Thyroid gland (tissue), 4 donors: ENCODE results near the gene ZNF318. TPM values are rescaled to one million over a fixed set of nuclear protein-coding genes. Genes with fewer than 3 reads are reported as not detected.
"Not testable (repeated sequence)": the region's sequence is repeated elsewhere in the genome, so short reads cannot be mapped to it uniquely, and the experiment has no call there.

Source experiments
- DNase-seq, 2 donors: peaks; one replicate each; pipeline ENCODE4 v3.0.0-alpha.2; 2019
- H3K27ac ChIP-seq, 3 donors: fragments of 200-600 bp; sonication (generic); 1 replicate in 2 of 3; 2 replicates in 1 of 3; pipeline ENCODE4 v1.5.1; 2016 to 2019; ENCODE audit warnings: mild to moderate bottlenecking in 1 of 3, moderate library complexity in 1 of 3
- H3K27me3 ChIP-seq: fragments of 200-600 bp; sonication (generic); one replicate; pipeline ENCODE4 v1.5.1; 2019
- H3K36me3 ChIP-seq, 2 donors: fragments of 200-600 bp; sonication (generic); one replicate each; pipeline ENCODE4 v1.5.1; 2016 to 2019
- H3K4me1 ChIP-seq, 2 donors: fragments of 200-600 bp; sonication (generic); one replicate each; pipeline ENCODE4 v1.5.1; 2017 to 2019
- H3K4me3 ChIP-seq, 3 donors: fragments of 200-600 bp; sonication (generic); replicated peaks in 1 of 3; 1 replicate in 2 of 3; 2 replicates in 1 of 3; pipeline ENCODE4 v1.5.1; 2016; ENCODE audit warnings: mild to moderate bottlenecking in 1 of 3
- H3K9me3 ChIP-seq: fragments of 200-600 bp; sonication (generic); one replicate; pipeline ENCODE4 v1.5.1; 2017
- CTCF ChIP-seq, 6 experiments: fragments of 200-600 bp in 3 of 6; fragments of 450-650 bp in 3 of 6; sonication (generic) in 3 of 6; IDR thresholded peaks; one replicate each; pipeline ENCODE4 v1.5.1; 2016 to 2019; ENCODE audit warnings: antibody characterized with exemption in 6 of 6, mild to moderate bottlenecking in 2 of 6, inconsistent platforms in 1 of 6, moderate library complexity in 1 of 6
- POLR2A ChIP-seq, 2 donors: fragments of 450-650 bp; IDR thresholded peaks; one replicate each; pipeline ENCODE4 v1.6.1; 2017; ENCODE audit warnings: antibody characterized with exemption in 2 of 2, mild to moderate bottlenecking in 2 of 2, moderate library complexity in 1 of 2
- WGBS, 2 donors: methylation state at CpG; one replicate each; pipeline ENCODE4 v1.1.5; 2017; 5-methylcytosine and 5-hydroxymethylcytosine counted together
- intact Hi-C: fragments of 100-400 bp; cut with DNase I; formaldehyde crosslinking; loops from one replicate; pipeline ENCODE4 v1.15.1; 2023
- total RNA-seq, 4 donors: library from RNA; depleted of rRNA; stranded (reverse); fragments of >200 nt; gene quantifications; one replicate each; pipeline ENCODE4 v1.2.3, GENCODE V29; 2016

ZNF318 gene
- total RNA-seq, 4 donors from 2014 or later, result 32.4 to 84.6 (median 37.5) TPM

DNA sequence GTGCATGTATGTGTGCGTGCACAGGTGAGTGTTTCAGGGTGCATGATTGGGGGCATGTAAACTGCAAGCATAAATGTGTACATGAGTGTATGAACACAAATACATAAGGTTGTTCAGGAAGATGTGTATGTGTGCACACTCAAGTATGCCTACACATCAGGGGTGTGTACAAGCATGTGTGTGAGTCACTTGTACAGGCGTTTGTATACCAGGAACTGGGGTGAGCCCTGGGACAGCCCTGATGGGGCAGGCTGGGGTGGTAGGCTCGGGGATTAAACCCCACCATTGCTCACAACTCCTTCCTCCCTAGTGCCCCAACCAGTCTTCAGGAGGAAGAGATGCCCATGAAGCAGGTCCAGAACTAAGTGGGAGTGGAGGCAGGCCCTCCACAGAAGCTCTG lies 65.1 kb downstream of the ZNF318 start:
- H3K9me3 ChIP-seq, result no peaks in the 10 kb centered on the region
- no peaks in the 10 kb centered on the region for H3K27me3 ChIP-seq
- DNase-seq, result no peak
- WGBS, 2 donors, result 80 to 84% methylated on average over 3 of the region's 3 CpGs
- no peaks in the 10 kb centered on the region for H3K36me3 ChIP-seq
- peaks cover 9 to 12% of the 10 kb centered on the region in 2 donors for H3K4me1 ChIP-seq
- intact Hi-C loops, result no loop called here
- no peak for TF ChIP-seq POLR2A (IDR thresholded peaks at IDR 0.05)
- no peak overlapping the region for H3K4me3 ChIP-seq
- H3K27ac ChIP-seq, result no peak overlapping the region

GRCh38 chr6:43303751-43304331 lies 65.6 kb downstream of the ZNF318 start:
- Histone ChIP-seq H3K36me3 (no peaks in the 10 kb centered on the region), H3K27me3 (no peaks in the 10 kb centered on the region), H3K27ac (no peak overlapping the region), H3K4me1 (peaks cover 8 to 9% of the 10 kb centered on the region in 2 donors), H3K9me3 (no peaks in the 10 kb centered on the region), H3K4me3 (no peak overlapping the region)
- intact Hi-C loops, result no loop called here
- 74 to 85% methylated on average over 8 of the region's 8 CpGs for WGBS, 2 donors
- DNase-seq, result no peak
- TF ChIP-seq POLR2A (IDR thresholded peaks at IDR 0.05) (no peak), CTCF (IDR thresholded peaks at IDR 0.05) (no peak)

DNA sequence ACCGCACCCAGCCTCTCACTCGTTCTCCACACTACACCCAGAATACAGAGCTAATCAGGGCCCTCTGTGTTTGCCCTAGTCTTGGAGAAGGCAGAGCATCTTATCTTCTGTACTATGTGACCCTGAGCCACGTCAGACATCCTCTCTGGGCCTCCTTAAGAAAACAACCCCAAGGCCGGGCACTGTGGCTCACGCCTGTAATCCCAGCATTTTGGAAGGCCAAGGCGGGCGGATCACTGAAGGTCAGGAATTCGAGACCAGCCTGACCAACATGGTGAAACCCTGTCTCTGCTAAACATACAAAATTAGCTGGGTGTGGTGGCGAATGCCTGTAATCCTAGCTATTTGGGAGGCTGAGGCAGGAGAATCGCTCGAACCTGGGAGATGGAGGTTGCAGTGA lies 66.4 kb downstream of the ZNF318 start:
- H3K36me3 ChIP-seq, H3K27ac ChIP-seq, DNase-seq, H3K4me3 ChIP-seq, H3K9me3 ChIP-seq, H3K4me1 ChIP-seq, H3K27me3 ChIP-seq, intact Hi-C loops: not testable (repeated sequence)
- WGBS, 2 donors, result 90 to 94% methylated on average over 11 of the region's 11 CpGs

- Histone ChIP-seq H3K4me1 (no peaks in the 10 kb centered on the region), H3K27ac (no peak overlapping the region), H3K36me3 (no peaks in the 10 kb centered on the region), H3K27me3 (no peaks in the 10 kb centered on the region), H3K4me3 (no peak overlapping the region), H3K9me3 (no peaks in the 10 kb centered on the region)
- intact Hi-C loops, result no loop called here
- 74 to 76% methylated on average over 14 to 18 of the region's 19 CpGs for WGBS, 2 donors
- TF ChIP-seq POLR2A (IDR thresholded peaks at IDR 0.05) (no peak), CTCF (IDR thresholded peaks at IDR 0.05) (no peak)
- no peak for DNase-seq
Measured at GRCh38 chr6:43302126-43302525, 67.3 kb downstream of the ZNF318 start.

- no peak overlapping the region for H3K4me3 ChIP-seq
- 88 to 90% methylated on average over 13 to 15 of the region's 15 CpGs for WGBS, 2 donors
- H3K27ac ChIP-seq, result no peak overlapping the region
- H3K9me3 ChIP-seq, result no peaks in the 10 kb centered on the region
- no peak for DNase-seq
- TF ChIP-seq POLR2A (IDR thresholded peaks at IDR 0.05) (no peak), CTCF (IDR thresholded peaks at IDR 0.05) (no peak)
- intact Hi-C loops, result no loop called here
- no peaks in the 10 kb centered on the region for H3K27me3 ChIP-seq
- no peaks in the 10 kb centered on the region for H3K36me3 ChIP-seq
- H3K4me1 ChIP-seq, result no peaks in the 10 kb centered on the region
Measured at GRCh38 chr6:43301081-43301870, 68.2 kb downstream of the ZNF318 start.
